ENCODE measurements around the gene FHAD1.

The FHAD1 gene

DNA sequence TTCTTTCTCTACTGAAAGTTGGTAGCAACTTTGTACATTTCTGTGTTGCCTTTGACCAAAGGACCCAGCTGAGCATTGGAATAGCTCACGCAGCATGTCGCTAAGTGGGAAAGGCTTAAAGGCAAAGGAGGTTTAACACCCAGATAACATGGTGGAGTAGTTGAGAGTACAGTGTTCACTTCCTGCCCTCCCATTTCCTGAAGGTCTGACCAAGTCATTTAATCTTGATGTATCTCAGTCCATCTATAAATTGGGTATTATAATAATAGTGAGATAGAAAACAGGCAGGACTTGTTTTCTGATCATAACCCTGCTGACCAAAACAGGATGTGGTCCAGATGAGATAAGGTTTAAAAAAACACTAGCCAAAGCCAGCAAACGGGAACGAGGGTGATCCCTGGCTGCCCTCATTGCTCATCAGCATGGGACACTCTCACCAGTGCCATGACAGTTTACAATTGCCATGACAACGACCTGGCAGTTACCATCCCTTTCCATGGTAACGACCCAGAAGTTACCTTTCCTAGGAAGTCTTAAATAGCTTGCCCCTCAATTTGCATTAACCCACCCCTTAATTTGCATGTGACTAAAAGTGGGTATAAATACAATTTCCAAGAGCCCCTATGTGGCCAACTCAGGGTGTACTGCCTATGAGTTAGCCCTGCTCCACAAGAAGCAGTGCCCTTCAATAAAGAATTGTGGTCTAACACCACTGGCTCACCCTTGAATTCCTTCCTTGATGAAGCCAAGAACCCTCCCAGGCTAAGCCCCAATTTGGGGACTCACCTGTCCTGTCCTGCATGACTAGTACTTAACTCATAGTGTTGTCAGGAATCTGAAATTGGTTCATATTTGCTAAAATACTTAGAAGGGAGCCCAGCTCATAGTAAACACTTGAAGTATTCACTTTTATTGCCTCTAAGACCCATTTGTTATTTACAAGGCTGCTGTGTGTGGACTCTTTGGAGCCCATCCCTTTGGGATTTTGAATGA lies 28.4 kb upstream of the FHAD1 start:
- in situ Hi-C loops (cut with HindIII; ENCODE audit: low sequenced_read_pairs) = no loop called here

DNA sequence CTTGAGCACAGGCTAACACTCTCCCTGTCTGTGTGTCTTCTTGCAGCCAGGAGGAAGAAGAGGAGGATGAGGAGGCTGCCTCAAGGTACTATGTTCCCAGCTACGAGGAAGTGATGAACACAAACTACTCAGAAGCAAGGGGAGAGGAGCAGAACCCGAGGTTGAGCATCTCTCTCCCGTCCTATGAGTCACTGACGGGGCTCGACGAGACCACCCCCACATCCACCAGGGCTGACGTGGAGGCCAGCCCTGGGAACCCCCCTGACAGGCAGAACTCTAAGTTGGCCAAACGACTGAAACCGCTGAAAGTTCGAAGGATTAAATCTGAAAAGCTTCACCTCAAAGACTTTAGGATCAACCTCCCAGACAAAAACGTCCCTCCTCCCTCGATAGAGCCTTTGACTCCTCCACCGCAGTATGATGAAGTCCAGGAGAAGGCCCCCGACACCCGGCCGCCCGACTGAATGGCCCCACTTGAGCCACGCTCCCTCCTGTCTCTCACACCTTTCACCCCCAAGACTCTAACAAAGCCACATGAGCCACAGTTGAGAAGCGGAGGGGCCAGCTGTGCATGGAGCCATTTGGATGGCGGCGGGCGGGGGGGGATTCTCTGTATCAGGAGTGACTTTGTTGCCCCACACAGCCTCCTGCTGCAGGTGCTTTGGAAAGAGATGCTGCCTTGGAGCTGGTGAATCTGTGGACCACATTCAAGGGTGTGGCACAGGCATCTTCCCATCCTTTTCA lies 27.6 kb upstream of the FHAD1 start:
- in situ Hi-C loops (cut with HindIII; ENCODE audit: low sequenced_read_pairs) = no loop called here

DNA sequence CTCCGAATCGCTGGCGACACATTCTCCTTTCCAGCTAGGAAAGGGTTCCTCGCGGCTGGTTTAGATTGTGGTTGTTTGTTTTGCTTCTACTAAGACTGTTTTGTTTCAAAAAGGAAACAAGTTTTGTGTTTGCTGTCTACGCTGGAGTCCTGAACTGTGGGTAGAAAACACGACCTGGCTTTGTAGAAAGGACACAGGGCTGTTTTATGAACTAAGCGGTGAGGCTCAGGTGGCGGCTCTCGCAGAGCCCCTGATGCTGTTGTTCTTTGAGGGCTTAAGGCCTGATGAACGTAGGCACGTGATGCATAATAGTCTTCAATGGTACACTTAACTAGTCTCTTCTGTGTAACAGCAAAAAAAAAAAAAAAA lies 27.0 kb upstream of the FHAD1 start:
- in situ Hi-C loops (cut with HindIII; ENCODE audit: low sequenced_read_pairs) = no loop called here

DNA sequence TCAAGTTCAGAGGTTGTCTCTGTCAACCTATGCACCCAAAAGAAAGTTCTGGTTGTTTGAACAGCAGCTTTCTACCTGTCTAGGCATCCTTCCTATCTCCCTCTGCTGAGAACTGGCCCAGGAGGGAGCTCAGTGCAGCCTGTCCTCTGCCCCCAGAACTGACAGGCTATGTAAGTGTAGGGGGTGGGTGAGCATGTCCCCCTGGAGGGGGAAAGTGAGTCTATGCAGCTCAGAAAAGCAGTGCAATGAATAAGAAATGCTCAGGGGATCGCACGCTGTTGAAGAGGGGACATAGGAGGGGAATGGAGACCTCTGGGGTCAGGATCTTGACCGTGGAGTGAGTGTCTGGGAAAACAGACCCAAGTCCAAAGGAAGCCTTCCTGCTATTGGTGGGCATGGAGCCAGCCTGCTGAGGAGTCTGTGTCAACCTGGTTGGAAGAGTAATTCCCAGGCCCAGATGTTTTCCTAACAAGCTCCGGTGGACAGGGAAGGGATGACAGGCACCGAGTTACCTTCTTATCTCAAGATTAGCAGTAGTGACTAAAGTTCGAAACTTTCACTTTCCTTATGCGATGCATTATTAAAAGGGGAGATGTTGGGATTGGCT lies 26.1 kb upstream of the FHAD1 start:
- in situ Hi-C loops (cut with HindIII; ENCODE audit: low sequenced_read_pairs) = no loop called here

DNA sequence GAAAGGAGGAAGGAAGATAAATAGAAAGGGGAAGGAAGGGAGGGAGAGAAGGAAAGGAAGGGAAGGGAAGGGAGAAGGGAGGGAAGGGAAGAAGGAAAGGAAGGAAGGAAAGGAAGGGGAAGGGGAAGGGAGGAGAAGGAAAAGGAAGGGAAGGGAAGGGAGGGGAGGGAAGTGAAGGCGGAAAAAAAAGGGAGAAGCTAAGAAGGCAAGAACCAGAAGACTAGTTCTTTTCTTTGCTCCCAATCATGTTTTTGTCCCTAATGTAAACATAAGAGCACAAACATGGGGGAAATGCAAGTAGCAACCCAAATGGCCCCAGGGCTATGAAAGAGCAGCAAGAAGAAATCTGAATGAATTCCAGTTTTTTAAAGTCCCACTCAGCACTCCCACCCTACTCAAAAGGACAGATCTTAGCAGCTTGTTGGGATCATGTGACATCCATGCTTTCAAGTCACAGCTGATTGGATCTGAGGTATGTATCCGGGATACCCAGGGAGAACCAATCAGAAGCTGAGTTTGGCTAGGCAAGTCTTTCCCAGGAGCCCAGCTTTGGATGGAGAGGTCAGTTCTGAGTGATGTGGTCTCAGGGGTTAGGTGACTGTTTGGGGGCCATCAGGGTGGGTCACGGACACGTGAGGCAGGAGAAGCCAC lies 24.2 kb upstream of the FHAD1 start:
- in situ Hi-C loops (cut with HindIII; ENCODE audit: low sequenced_read_pairs) = no loop called here

DNA sequence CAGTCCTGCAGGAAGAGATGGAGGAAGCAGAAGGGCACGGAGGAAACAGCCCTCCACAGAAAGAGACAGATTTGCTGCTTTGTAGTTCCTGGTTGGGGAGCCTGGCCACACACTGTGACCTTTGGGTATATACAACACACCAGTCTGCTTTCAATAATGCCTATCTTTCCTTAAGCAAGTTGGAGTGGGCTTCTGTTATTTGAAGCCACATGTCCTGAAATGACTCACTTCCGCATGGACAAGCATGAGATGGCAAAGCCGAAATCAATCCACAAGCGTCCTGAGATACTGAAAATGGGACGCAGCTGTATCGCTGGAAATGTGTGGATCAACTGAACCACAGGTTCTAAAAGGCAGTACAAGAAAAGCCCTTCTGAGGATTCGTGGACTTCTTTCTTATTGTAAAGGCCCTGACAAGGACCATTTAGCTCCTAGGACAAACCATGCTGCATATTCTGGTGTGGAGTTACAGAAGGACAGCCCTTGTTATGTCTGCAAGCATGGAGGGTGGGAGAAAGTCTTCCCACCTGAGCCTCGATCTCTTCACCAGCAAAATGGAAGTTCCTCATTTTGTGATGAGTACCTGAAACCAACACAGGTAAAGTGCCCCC lies 22.7 kb upstream of the FHAD1 start:
- in situ Hi-C loops (cut with HindIII; ENCODE audit: low sequenced_read_pairs) = no loop called here

DNA sequence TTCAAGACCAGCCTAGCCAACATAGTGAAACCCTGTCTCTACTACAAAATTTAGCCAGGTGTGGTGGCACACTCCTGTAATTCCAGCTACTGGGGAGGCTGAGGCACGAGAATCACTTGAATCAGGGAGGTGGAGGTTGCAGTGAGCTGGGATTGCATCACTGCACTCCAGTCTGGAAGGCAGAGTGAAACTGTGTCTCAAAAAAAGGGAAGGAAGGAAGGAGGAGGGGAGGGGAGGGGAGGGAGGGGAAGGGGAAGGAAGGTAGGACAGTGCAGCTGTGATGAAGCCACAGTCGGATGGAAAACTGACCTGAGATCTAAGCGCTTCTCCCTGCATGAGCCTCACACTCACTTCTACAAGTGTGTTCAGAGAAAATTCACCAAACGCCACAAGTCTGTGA lies 22.0 kb upstream of the FHAD1 start:
- in situ Hi-C loops (cut with HindIII; ENCODE audit: low sequenced_read_pairs) = no loop called here

DNA sequence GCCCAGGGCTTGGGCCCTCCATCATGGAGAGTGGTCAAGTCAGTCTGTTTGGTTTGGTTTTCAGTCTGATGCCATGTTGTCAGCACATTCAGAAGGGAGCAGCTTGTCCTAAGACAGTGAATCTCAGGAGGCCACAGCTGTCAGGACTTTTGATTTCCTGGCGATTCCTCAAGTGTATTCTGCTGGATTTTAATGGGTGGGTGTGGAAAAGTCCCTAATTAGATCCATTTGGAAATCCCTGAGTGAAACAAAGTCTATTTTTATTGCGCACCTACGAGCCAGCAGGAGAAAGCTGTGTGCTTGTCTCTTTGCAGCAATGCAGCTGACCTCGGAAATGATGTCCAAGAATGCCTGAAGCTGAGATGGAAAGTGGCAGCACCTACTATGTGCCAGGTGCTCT lies 21.6 kb upstream of the FHAD1 start:
- in situ Hi-C loops (cut with HindIII; ENCODE audit: low sequenced_read_pairs) = no loop called here

DNA sequence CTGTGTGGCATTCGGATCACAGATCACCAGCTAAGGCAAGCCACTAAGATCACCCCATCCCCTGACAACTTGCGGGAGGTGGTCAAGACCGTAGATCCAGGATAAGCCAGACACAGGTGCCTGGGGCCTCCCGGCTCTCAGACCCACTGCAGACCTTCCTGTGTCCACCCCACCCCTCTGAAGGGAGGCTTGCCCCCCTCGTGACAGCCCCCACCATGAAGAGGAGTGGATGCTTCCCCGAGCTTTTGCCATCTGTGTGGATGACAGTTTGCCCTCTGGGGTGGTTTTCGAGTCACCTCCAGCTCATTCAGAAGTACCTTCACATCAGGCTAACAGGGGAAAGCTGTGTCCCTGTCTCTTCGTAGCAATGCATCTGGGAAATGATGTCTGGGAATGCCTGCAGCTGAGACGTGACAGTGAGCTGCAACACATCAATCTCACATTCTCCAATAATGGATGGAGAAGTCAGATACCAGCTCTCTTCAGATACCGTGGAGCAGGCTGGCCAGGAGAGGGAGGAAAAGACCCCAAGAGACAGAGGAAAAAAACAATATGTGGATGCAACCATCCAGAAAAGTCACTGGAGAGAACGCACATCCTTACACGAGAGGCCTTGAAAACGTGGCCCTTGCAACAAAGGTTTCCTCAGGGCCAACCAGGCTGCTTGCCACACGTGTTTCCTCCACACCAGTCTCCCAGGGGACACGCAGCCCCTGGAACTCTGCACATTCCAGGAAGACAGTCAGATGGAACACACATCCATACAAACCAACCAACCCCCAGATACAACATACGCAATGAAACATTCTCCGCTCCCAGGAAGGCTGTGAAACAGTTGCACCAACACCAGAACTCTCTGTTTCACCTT lies 20.4 kb upstream of the FHAD1 start:
- in situ Hi-C loops (cut with HindIII; ENCODE audit: low sequenced_read_pairs) = no loop called here

DNA sequence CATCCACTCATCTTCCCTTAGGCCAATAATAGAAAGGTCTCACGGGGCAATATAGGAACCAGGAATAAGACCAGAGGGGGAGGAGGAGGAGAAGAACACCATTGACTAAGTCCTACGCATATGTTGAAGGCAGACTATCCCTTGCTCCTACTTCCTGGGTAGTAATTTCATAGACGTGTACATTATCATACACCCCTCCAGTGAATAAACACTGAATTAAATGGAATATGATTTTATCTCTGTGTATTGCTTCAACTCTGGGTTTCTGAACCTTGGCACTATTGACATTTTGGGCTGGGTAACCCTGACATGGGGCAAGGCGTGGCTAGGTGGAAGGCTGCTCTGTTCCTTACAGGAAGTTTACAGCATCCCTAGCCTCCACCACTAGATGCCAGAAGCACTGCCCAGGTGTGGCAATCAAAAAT lies 17.3 kb upstream of the FHAD1 start:
- in situ Hi-C loops (cut with HindIII; ENCODE audit: low sequenced_read_pairs) = no loop called here

DNA sequence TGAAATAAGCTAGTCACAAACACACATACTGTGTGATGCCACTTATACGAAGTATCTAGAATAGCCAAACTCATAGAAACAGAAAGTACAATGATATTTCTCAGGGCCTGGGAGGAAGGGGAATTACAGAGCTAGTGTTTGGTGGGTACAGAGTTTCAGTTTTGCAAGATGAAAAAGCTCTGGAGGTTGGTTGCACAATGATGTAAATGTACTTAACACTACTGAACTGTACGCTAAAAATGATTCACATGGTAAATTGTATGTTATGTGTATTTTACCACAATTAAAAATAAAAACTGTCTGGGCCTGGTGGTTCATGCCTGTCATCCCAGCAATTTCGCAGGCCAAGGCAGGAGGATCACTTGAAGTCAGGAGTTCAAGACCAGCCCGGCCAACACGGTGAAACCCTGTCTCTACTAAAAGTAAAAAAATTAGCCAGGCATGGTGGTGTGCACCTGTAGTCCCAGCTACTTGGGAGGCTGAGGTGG lies 15.3 kb upstream of the FHAD1 start:
- in situ Hi-C loops (cut with HindIII; ENCODE audit: low sequenced_read_pairs) = no loop called here

DNA sequence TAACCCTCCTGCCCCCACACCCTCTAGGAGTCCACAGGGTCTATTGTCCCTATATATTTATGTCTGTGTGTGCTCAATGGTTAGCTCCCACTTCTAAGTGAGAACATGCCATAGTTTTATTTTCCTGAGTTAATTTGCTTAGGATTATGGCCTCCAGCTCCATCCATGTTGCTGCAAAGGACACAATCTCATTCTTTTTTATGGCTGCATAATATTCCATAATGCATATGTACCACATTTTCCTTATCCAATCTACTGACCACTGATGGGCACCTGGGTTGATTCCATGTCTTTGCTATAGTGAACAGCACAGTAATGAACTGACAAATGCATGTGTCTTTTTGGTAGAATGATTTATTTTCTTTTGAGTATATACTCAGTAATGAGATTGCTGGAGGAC lies 13.3 kb upstream of the FHAD1 start:
- in situ Hi-C loops (cut with HindIII; ENCODE audit: low sequenced_read_pairs) = no loop called here

DNA sequence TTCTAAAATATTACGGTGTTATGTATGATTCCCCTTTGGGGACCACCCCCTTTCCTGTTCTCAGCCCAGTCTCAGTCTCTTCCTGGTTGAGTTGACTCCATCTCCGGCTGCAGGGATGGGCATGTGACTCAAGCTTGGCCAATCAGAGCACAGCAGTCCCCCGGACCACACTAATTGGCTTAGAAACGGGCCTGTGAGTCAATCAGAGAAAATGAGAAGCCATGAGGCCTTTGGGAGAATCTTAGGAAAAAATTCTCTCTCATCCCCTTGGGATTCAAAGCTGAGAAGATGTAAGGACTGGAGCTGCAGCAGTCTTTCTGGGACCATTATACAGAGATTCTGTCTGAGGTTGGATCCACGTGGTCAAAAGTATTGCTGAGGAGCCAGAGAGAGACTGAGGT lies 10.7 kb upstream of the FHAD1 start:
- in situ Hi-C loops (cut with HindIII; ENCODE audit: low sequenced_read_pairs) = loop anchor here (5.0 kb wide), 1 partner anchor 99 kb away; no protein-coding TSS in a partner anchor

DNA sequence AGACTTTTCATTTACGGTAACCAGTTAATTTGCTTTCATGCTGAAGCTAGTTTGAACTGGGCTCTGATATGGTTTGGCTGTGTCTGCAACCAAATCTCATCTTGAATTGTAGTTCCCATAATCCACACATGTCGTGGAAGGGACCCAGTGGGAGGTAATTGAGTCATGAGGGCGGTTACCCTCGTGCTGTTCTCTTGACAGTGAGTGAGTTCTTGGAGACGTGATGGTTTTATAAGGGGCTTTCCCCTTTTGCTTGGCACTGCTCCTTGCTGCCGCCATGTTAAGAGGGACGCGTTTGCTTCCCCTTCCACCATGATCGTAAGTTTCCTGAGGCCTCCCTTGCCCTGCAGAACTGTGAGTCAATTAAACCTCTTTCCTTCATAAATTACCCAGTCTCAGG lies 10.3 kb upstream of the FHAD1 start:
- in situ Hi-C loops (cut with HindIII; ENCODE audit: low sequenced_read_pairs) = loop anchor here (5.0 kb wide), 1 partner anchor 99 kb away; no protein-coding TSS in a partner anchor

DNA sequence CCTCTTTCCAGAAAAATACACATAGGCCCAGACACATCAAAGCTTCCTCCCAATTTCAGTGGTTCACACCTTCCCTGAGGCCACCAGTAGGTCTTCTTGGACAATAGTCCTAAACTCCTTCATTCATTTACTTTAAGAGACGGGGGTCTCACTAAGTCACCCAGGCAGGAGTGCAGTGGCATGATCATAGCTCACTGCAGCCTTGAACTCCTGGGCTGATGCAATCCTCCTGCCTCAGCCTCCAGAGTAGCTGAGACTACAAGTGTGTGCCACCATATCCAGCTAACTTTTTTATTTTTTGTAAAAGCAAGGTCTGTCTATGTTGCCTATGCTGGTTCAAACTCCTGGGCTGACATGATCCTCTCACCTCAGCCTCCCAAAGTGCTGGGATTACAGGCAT lies 8.2 kb upstream of the FHAD1 start:
- in situ Hi-C loops (cut with HindIII; ENCODE audit: low sequenced_read_pairs) = loop anchor here (5.0 kb wide), 1 partner anchor 101 kb away; no protein-coding TSS in a partner anchor

DNA sequence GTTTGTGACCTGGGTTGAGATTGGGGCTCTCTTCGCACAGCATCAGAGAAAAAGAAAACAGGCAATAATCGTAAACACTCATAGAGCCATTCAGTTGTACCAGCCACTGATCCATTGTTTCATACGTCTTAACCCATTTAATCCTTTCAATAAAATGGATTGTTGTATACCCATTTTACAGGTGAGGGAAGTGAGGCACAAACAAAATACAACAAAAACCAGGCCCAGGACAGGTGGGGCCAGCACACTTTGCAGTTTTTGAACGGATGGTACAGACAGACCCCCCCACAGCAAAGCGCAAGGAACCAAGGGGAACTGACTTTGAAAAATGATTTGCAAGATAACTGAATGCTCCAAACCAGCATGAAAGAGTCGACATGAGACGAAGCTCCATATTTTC lies 4.3 kb upstream of the FHAD1 start:
- in situ Hi-C loops (cut with HindIII; ENCODE audit: low sequenced_read_pairs) = no loop called here

DNA sequence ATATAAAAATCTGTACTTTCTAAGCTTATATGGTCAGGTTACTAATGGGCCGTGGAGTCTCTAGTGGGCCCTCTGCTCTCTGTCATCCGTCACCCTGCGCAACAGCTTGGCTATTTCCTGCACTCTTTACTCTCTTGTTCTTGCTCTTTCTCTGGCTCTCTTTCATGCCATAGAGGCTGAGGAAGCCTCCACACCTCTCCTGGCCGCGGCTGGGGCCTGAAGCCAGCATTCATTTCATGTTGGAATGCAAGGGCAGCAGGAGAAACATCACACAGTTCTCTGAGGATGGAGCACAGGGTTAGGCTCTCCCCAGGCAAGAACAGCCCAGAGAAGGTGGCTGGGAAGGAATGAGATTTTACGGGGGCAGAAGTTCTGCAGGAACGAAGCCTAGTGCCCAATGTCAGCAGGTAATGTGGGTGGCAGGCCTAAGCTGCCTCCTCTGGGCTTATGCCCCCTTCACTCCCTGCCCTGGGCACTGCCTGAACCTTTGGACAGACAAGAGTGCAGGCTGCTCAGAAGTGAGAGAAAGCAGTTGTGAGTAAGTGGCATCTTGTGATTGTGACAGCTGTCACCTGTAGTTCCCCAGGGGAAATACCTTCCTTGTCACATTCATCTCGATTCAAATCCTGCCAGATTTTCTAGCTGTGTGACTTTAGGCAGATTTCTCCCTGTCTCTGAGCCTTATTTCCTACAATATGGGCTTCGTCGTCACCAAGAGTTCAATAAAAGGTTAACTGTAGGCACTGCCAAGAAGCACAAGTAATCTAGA lies 3.6 kb upstream of the FHAD1 start:
- in situ Hi-C loops (cut with HindIII; ENCODE audit: low sequenced_read_pairs) = no loop called here

DNA sequence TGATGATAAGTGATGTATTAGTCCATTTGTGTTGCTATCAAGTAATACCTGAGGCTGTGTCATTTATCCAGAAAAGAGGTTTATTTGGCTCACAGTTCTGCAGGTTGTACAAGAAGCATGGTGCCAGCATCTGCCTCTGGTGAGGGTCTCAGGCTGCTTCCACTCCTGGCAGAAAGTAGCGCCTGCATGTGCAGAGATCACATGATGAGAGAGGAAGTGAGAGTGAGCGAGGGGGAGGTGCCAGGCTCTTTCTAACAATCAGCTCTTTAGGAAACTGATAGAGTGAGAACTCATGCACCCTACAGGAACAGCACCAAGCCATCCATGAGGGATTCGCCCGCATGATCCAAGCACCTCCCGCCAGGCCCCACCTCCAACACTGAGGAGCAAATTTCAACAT lies 2.2 kb upstream of the FHAD1 start:
- in situ Hi-C loops (cut with HindIII; ENCODE audit: low sequenced_read_pairs) = no loop called here
